Measurements from ENCODE around the gene SLC13A4. TPM values are rescaled to one million over a fixed set of nuclear protein-coding genes. Genes with fewer than 3 reads are reported as not detected.
A peak's percentile ranks its signal among the peaks of the same experiment; 100 is the strongest.
"Not testable (repeated sequence)": the region's sequence is repeated elsewhere in the genome, so short reads cannot be mapped to it uniquely, and the experiment has no call there.

The SLC13A4 gene
- total RNA-seq, 4 donors from 2014 or later = not detected

DNA sequence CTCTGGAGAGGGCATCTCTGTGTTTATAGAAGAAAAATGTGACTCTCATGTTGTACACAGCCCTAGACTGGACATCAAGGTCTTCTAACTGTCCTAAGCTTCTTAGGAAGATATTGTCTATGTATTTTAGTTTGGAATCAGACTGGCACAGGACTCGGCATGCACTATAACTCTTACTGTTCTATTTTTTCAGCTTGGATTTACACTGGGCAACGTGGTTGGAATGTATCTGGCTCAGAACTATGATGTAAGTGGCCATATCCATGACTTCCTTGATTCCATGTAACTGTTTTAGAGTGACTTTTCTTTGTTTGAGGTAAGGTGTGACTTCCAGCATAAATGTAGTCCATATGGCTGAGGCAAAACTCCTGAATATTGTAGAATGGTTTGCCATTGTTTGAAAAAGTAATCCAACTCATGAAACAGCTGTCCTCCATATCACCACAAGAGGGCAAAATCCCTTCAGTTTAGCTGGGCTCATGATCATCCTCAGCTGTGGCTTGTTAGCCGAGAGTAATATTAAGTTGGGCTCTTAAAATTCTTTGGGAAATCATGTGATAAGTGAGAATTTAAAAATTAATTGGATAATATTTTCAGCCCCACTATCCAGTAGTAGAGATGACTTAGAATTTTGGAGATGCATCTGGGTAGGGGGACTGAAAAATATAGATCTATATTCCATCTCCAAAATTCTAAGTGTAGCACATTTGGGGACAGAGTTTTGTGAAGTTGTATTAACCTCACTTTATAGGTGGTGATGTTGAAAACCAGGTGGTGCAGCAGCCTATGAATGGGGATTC is 55.2 kb downstream of the SLC13A4 start:
- Histone ChIP-seq H3K4me3 (no peak overlapping the region), H3K27ac (replicated peaks in 1 of 4) (no peak overlapping the region), H3K9me3 (no peaks in the 10 kb centered on the region), H3K4me1 (peaks cover 40 to 54% (median 42%) of the 10 kb centered on the region in 4 donors), H3K36me3 (peaks cover 0 to 16% (median 7%) of the 10 kb centered on the region in 4 donors), H3K27me3 (no peaks in the 10 kb centered on the region)
- intact Hi-C loops (cut with DNase I) = loop anchor here (5.0 kb wide), 1 partner anchor 125 kb away; no protein-coding TSS in a partner anchor
- peak; percentile 47 for DNase-seq (ENCODE audit: extremely low spot score)
- TF ChIP-seq POLR2AphosphoS5 (IDR thresholded peaks at IDR 0.05) = no peak
- TF ChIP-seq, protein P1, sequence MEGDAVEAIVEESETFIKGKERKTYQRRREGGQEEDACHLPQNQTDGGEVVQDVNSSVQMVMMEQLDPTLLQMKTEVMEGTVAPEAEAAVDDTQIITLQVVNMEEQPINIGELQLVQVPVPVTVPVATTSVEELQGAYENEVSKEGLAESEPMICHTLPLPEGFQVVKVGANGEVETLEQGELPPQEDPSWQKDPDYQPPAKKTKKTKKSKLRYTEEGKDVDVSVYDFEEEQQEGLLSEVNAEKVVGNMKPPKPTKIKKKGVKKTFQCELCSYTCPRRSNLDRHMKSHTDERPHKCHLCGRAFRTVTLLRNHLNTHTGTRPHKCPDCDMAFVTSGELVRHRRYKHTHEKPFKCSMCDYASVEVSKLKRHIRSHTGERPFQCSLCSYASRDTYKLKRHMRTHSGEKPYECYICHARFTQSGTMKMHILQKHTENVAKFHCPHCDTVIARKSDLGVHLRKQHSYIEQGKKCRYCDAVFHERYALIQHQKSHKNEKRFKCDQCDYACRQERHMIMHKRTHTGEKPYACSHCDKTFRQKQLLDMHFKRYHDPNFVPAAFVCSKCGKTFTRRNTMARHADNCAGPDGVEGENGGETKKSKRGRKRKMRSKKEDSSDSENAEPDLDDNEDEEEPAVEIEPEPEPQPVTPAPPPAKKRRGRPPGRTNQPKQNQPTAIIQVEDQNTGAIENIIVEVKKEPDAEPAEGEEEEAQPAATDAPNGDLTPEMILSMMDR (IDR thresholded peaks at IDR 0.05) = peak; percentile 68 to 79 (median 72)
- WGBS = 41% methylated on average over 3 of the region's 3 CpGs

DNA sequence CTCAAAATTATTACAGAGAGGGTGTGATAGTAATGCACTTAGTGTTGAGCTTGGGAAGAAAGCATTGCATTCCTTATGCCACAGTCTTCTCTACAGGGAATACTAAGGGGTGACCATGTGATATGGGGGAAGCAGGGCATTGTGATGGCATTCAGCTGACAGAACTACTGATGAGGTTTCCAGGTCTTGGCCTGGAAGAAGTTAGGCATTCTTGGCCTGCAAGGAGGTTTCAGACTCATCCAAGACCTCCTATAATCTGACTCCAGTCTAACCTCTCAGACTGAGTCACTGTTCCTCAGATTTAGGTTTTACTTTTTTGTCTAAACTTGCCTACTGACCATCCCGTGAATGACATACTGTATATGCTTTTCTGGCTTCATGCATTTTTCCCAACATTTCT is 57.8 kb downstream of the SLC13A4 start:
- WGBS = 36% methylated on average over 1 of the region's 1 CpG
- Histone ChIP-seq H3K4me1 (peaks cover 48 to 70% (median 51%) of the 10 kb centered on the region in 4 donors), H3K9me3 (no peaks in the 10 kb centered on the region), H3K4me3 (no peak overlapping the region), H3K36me3 (peaks cover 0 to 10% (median 7%) of the 10 kb centered on the region in 4 donors), H3K27me3 (no peaks in the 10 kb centered on the region), H3K27ac (replicated peaks in 1 of 4) (no peak overlapping the region)
- no peak for DNase-seq (ENCODE audit: extremely low spot score)
- TF ChIP-seq POLR2AphosphoS5 (IDR thresholded peaks at IDR 0.05) (no peak), EP300 (IDR thresholded peaks at IDR 0.05) (no peak), POLR2A (IDR thresholded peaks at IDR 0.05; ENCODE audit: low read depth) (no peak)
- TF ChIP-seq, protein P1 (IDR thresholded peaks at IDR 0.05) = no peak
- intact Hi-C loops (cut with DNase I) = loop anchor here (5.0 kb wide), 1 partner anchor 127 kb away; no protein-coding TSS in a partner anchor

DNA sequence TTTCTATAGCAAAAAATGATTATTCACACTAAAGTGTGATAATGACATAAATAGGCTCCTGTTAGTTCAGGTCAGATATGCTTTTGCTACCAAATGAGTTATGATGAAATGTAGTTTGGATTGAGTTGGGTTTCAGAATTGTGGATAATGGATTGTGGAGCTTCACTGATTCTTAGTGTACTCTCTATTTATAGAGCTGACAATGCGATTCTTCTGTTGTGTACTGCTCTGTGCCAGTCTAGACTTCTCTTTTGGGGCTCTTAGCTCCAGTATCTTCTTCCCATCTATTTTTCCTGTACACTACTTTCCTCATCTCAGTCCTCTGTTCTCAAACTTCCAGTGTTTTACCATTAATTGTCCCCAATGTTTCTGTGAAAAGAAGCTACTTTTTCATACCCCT is 58.2 kb downstream of the SLC13A4 start:
- no peak for DNase-seq (ENCODE audit: extremely low spot score)
- 79% methylated on average over 1 of the region's 1 CpG for WGBS
- no peak overlapping the region for H3K4me3 ChIP-seq
- no peaks in the 10 kb centered on the region for H3K27me3 ChIP-seq
- TF ChIP-seq POLR2A (IDR thresholded peaks at IDR 0.05; ENCODE audit: low read depth) (no peak), EP300 (IDR thresholded peaks at IDR 0.05) (no peak), POLR2AphosphoS5 (IDR thresholded peaks at IDR 0.05) (no peak)
- TF ChIP-seq, protein P1 (IDR thresholded peaks at IDR 0.05) = no peak
- no peak overlapping the region for H3K27ac ChIP-seq (replicated peaks in 1 of 4)
- no peaks in the 10 kb centered on the region for H3K9me3 ChIP-seq
- H3K4me1 ChIP-seq = peaks cover 51 to 74% (median 53%) of the 10 kb centered on the region in 4 donors
- intact Hi-C loops (cut with DNase I) = loop anchor here (5.0 kb wide), 2 partner anchors 128 to 338 kb away; no protein-coding TSS in a partner anchor
- H3K36me3 ChIP-seq = peaks cover 0 to 9% (median 7%) of the 10 kb centered on the region in 4 donors

DNA sequence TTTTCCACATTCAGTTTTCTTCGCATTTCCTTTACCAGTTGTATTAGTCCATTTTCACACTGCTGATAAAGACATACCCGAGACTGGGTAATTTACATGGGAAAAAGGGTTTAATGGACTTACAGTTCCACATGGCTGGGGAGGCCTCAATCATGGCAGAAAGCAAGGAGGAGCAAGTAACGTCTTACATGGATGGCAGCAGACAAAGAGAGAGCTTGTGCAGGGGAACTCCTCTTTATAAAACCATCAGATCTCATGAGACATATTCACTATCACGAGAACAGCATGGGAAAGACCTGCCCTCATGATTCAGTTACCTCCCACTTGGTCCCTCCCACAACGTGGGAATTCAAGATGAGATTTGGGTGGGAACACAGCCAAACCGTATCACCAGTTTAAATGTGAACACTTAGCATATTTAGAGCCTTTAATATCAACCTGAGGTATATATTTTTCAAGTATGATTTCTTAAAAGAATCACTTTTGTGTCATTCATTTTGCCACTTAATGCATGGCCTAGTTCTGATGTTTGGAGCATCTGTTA is 59.1 kb downstream of the SLC13A4 start:
- not testable (repeated sequence) for H3K27me3 ChIP-seq; DNase-seq (ENCODE audit: extremely low spot score); H3K9me3 ChIP-seq; H3K36me3 ChIP-seq; H3K27ac ChIP-seq (replicated peaks in 1 of 4); H3K4me3 ChIP-seq
- intact Hi-C loops (cut with DNase I) = loop anchor here (5.0 kb wide), 1 partner anchor 338 kb away; no protein-coding TSS in a partner anchor
- H3K4me1 ChIP-seq = peaks cover 58 to 82% (median 62%) of the 10 kb centered on the region in 4 donors
- 60% methylated on average over 6 of the region's 6 CpGs for WGBS

DNA sequence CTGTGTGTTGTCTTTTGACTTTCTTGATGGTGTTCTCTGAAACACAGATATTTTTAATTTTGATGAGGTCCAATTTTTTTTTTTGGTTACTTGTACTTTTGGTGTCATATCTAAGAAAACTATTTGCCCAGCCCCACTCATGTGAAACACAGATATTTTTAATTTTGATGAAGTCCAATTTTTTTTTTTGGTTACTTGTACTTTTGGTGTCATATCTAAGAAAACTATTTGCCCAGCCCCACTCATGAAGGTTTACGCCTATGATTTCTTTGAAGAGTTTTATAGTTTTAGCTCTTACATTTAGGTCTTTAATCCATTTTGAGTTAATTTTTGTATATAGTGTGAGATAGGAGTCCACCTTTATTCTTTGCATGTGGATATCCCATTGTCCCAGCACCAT is 60.4 kb downstream of the SLC13A4 start:
- H3K4me1 ChIP-seq = peaks cover 61 to 80% (median 63%) of the 10 kb centered on the region in 4 donors
- 100% methylated on average over 1 of the region's 1 CpG for WGBS
- not testable (repeated sequence) for DNase-seq (ENCODE audit: extremely low spot score); H3K27ac ChIP-seq (replicated peaks in 1 of 4); H3K4me3 ChIP-seq; H3K36me3 ChIP-seq; H3K9me3 ChIP-seq; H3K27me3 ChIP-seq
- intact Hi-C loops (cut with DNase I) = loop anchor here (5.0 kb wide), 1 partner anchor 340 kb away; no protein-coding TSS in a partner anchor

All from esophagus muscularis mucosa (tissue), 4 donors.